ENCODE results near the gene FANCE.

Gene FANCE

GRCh38 chr6:35425284-35425683 is 26.9 kb upstream of the FANCE start:
- TF ChIP-seq SIN3A (IDR thresholded peaks at IDR 0.05; ENCODE audit: borderline replicate concordance, insufficient read depth, low read length) (no peak), TAF1 (IDR thresholded peaks at IDR 0.05; ENCODE audit: borderline replicate concordance, insufficient read depth, low read length) (no peak), POLR2AphosphoS5 (IDR thresholded peaks at IDR 0.05; ENCODE audit: low read depth, low read length) (no peak), REST (IDR thresholded peaks at IDR 0.05; ENCODE audit: insufficient read depth in 1 of 2, low read depth in 2 of 2, low read length in 2 of 2) (no peak), FOXP2 (optimal IDR thresholded peaks at IDR 0.05; ENCODE audit: borderline replicate concordance, extremely low read depth, extremely low read length, insufficient read depth) (no peak)

- no peak for TF ChIP-seq TAF1 (IDR thresholded peaks at IDR 0.05; ENCODE audit: borderline replicate concordance, insufficient read depth, low read length)
Observed at GRCh38 chr6:35426074-35426473, 26.1 kb upstream of the FANCE start.

GRCh38 chr6:35427435-35427834 is 24.7 kb upstream of the FANCE start:
- TF ChIP-seq POLR2AphosphoS5 (IDR thresholded peaks at IDR 0.05; ENCODE audit: low read depth, low read length) (no peak), TAF1 (IDR thresholded peaks at IDR 0.05; ENCODE audit: borderline replicate concordance, insufficient read depth, low read length) (no peak), REST (IDR thresholded peaks at IDR 0.05; ENCODE audit: insufficient read depth in 1 of 2, low read depth in 2 of 2, low read length in 2 of 2) (no peak), SIN3A (IDR thresholded peaks at IDR 0.05; ENCODE audit: borderline replicate concordance, insufficient read depth, low read length) (no peak), FOXP2 (optimal IDR thresholded peaks at IDR 0.05; ENCODE audit: borderline replicate concordance, extremely low read depth, extremely low read length, insufficient read depth) (no peak)

- TF ChIP-seq FOXP2 (optimal IDR thresholded peaks at IDR 0.05; ENCODE audit: borderline replicate concordance, extremely low read depth, extremely low read length, insufficient read depth), result no peak
- no peak for TF ChIP-seq POLR2AphosphoS5 (IDR thresholded peaks at IDR 0.05; ENCODE audit: low read depth, low read length)
- TF ChIP-seq SIN3A (IDR thresholded peaks at IDR 0.05; ENCODE audit: borderline replicate concordance, insufficient read depth, low read length), result no peak
- TF ChIP-seq REST (IDR thresholded peaks at IDR 0.05; ENCODE audit: insufficient read depth in 1 of 2, low read depth in 2 of 2, low read length in 2 of 2), result no peak
- no peak for TF ChIP-seq TAF1 (IDR thresholded peaks at IDR 0.05; ENCODE audit: borderline replicate concordance, insufficient read depth, low read length)
Observed at GRCh38 chr6:35427851-35428321, 24.3 kb upstream of the FANCE start.

- no peak for TF ChIP-seq POLR2AphosphoS5 (IDR thresholded peaks at IDR 0.05; ENCODE audit: low read depth, low read length)
- no peak for TF ChIP-seq TAF1 (IDR thresholded peaks at IDR 0.05; ENCODE audit: borderline replicate concordance, insufficient read depth, low read length)
- no peak for TF ChIP-seq REST (IDR thresholded peaks at IDR 0.05; ENCODE audit: insufficient read depth in 1 of 2, low read depth in 2 of 2, low read length in 2 of 2)
- no peak for TF ChIP-seq SIN3A (IDR thresholded peaks at IDR 0.05; ENCODE audit: borderline replicate concordance, insufficient read depth, low read length)
- no peak for TF ChIP-seq FOXP2 (optimal IDR thresholded peaks at IDR 0.05; ENCODE audit: borderline replicate concordance, extremely low read depth, extremely low read length, insufficient read depth)
Observed at GRCh38 chr6:35428421-35429149, 23.6 kb upstream of the FANCE start.
